GM20000 (cell line): ENCODE measurements around the gene ENTPD2.
A peak's percentile ranks its signal among the peaks of the same experiment; 100 is the strongest.

Experiments
- DNase-seq: peaks from one replicate; pipeline ENCODE4 v3.0.0; 2012; ENCODE audit warnings: low spot score
- CTCF ChIP-seq: IDR thresholded peaks from 2 replicates; pipeline ENCODE4 v1.5.1; 2012; ENCODE audit warnings: mild to moderate bottlenecking, control low read depth; ENCODE audit errors: extremely low read depth, missing control alignments

The ENTPD2 gene

DNA sequence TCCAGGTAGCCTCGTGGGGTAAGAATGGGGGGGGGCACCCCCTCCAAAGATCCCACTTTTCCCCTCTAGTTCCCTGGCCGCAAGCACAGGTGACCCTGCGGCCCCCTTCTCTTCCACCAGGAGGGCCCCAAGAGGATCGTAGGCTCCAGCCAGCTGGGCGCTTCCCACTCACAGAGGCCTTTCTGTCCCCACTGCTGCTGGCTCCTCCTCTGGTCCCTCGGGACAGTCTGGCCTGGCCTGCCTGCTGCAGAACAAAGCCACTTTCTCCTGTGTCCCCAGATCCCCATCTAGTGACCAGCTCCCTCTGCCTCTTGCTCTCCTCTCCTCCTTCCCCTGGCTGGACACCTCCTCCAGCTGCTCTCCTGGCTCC, 17.0 kb upstream of the ENTPD2 start:
- DNase-seq: peak; percentile 51
- no peak for TF ChIP-seq CTCF

DNA sequence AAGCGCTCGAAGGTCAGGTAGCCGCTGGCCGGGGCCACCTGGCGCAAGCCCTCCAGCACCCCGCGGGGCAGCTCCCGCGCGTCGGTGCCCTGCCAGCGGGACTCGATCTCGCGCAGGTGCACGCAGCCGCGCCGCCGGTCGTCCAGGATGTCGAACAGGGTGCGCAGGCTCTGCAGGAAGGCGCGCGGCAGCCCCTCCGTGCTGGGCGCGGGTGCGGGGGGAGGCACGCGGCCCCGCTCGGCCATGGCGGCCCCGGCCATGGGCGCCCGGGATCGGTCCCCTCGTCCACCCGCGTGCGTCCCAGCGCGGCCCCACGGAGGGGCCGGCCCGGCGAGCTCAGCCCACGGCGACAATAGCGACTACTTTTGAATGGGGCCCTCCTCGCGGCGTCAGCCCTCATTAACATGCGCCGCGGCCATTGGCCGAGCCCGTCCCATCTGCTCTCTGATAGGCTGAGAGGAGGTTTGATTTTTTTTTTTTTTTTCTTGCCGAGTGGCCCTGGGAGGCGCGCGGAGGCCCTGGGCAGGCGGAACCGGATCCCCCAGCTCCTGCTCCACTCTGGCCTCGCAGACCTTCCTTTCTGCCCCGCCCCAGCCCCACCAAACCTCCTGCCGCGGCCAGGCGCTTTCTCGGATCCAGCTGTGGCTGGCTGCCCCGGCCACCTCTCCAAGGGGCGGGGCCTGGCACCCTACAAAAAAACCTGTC, 16.5 kb upstream of the ENTPD2 start, which contains the start of gene SAPCD2:
TSS of gene SAPCD2 (minus strand) at position 357 of the 705 bp plus-strand sequence. CDS start at position 260, 97 bp downstream.
- peak; percentile 96 for DNase-seq

GRCh38 chr9:137069508-137070091, 15.7 kb upstream of the ENTPD2 start:
- peak; percentile 41 for DNase-seq
- no peak for TF ChIP-seq CTCF

More for the DNA sequence above, 16.5 kb upstream of the ENTPD2 start, which contains the start of gene SAPCD2:
- TF ChIP-seq CTCF: no peak

- no peak for TF ChIP-seq CTCF
- no peak for DNase-seq
Measured at GRCh38 chr9:137068539-137069507, 15.0 kb upstream of the ENTPD2 start.

DNA sequence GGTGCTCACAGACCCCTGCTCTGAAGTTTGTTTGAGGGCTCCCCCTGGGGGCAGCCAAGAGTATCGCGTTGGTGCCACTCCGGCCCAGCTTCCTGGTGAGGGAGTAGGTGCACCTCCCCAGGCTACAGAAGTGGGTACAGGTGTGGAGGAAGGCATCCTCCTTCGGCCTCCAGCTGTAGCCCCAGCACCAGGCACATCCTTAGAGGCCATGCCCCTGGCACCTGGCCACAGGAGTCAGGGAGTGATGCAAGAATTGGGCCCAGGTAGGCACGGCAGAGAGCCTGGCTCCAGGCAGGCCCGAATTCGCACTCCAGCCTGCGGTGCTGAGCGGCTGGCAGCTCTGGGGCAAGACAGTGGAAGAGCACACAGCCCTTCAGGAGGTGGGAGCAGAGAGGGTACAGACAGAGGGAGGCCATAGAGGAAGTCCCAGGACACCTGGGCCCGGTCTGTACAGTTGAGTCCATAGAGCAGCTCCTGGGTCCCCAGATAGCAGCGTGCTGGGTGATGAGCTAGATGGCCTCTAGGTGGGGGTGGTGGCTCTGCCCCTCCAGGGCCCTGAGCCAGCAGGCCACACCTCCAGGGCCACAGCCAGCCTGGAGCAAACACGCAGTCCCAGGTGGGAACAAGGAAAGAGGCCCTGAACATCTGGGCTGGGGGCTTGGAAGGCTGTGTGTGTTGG, 14.1 kb upstream of the ENTPD2 start:
- TF ChIP-seq CTCF: peak; percentile 69
- peak; percentile 94 for DNase-seq

DNA sequence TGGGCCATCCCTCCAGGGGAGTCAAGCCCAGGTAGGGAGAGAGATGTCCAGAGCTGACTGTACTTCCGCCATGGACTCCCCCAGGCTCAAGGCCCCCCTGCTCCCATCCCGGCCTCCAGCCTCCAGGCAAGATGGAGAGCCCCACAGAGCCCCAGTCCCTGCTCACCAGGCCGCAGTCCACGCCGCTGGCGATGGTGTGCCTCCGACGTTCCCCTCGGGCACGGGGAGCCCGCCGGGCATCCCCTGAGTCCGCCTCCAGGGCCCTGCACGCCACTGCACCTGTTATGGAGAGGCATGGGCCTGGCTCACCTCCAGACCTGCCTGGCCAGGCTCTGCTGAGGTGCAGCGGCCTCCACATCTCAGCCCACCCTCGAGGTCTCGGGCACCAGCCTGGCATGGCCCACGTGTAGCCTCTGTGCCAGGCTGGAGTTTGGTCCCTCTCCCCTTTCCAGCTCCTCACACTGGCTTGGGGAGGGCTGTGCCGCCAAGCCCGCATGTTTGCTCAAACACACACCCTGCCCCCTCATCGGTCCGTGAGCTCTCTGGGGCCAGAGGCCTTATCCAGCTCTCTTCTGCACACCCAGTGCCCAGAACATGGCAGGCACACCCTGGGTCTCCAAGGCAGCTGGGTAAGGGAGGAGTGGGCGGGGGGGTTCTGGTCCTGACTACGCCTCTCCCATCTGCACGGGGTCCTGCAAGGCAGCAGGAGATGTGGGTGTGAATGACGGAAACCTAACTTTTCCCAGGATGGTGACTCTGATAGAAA, 12.4 kb upstream of the ENTPD2 start:
- no peak for DNase-seq
- TF ChIP-seq CTCF: no peak
